Nephron progenitor cell (in vitro differentiated cells): Measurements from ENCODE around the gene MYO1D.

Source experiments
- DNase-seq: peaks from one replicate; pipeline ENCODE4 v3.0.0; 2021
- H3K27ac Mint-ChIP-seq: 2 replicates; pipeline ENCODE4 v1.8.0; 2021; ENCODE audit warnings: mild to moderate bottlenecking, moderate library complexity, mixed read lengths
- H3K27me3 Mint-ChIP-seq: 2 replicates; pipeline ENCODE4 v1.8.0; 2021; ENCODE audit warnings: mild to moderate bottlenecking, low read depth, mixed read lengths; ENCODE audit not compliant: poor library complexity
- H3K36me3 Mint-ChIP-seq: 2 replicates; pipeline ENCODE4 v1.8.0; 2021; ENCODE audit warnings: low read depth, mixed read lengths
- H3K4me1 Mint-ChIP-seq: 2 replicates; pipeline ENCODE4 v1.8.0; 2021; ENCODE audit warnings: mixed read lengths
- H3K4me3 Mint-ChIP-seq: 2 replicates; pipeline ENCODE4 v1.8.0; 2021; ENCODE audit warnings: mild to moderate bottlenecking, moderate library complexity, mixed read lengths
- H3K9me3 Mint-ChIP-seq: 2 replicates; pipeline ENCODE4 v1.8.0; 2021; ENCODE audit warnings: mild to moderate bottlenecking, moderate library complexity, mixed read lengths
- CTCF ChIP-seq: fragments of 200-600 bp; sonication (generic); IDR thresholded peaks from 2 replicates; pipeline ENCODE4 v1.5.0; 2021; ENCODE audit warnings: antibody characterized with exemption

Gene MYO1D

GRCh38 chr17:32870027-32870670 lies 6.8 kb downstream of the MYO1D start:
- H3K4me1 Mint-ChIP-seq: peaks cover 20% of the 10 kb centered on the region
- no peak for TF ChIP-seq CTCF
- H3K9me3 Mint-ChIP-seq: no peaks in the 10 kb centered on the region
- H3K4me3 Mint-ChIP-seq: no peak overlapping the region
- no peaks in the 10 kb centered on the region for H3K36me3 Mint-ChIP-seq
- H3K27ac Mint-ChIP-seq: no peak overlapping the region
- no peak for DNase-seq
- peaks cover 10% of the 10 kb centered on the region for H3K27me3 Mint-ChIP-seq

- Mint-ChIP-seq H3K4me1 (peaks cover 20% of the 10 kb centered on the region), H3K27me3 (peaks cover 4% of the 10 kb centered on the region)
Observed at GRCh38 chr17:32869345-32870026, 7.4 kb downstream of the MYO1D start.

GRCh38 chr17:32865141-32865540 lies 11.8 kb downstream of the MYO1D start:
- no peak for TF ChIP-seq CTCF
- no peak for DNase-seq
- Mint-ChIP-seq H3K4me3 (no peak overlapping the region), H3K27me3 (no peaks in the 10 kb centered on the region), H3K9me3 (no peaks in the 10 kb centered on the region), H3K27ac (no peak overlapping the region), H3K4me1 (peaks cover 11% of the 10 kb centered on the region), H3K36me3 (no peaks in the 10 kb centered on the region)

More at GRCh38 chr17:32869345-32870026, 7.4 kb downstream of the MYO1D start:
- Mint-ChIP-seq H3K27ac (no peak overlapping the region), H3K36me3 (no peaks in the 10 kb centered on the region), H3K9me3 (no peaks in the 10 kb centered on the region), H3K4me3 (no peak overlapping the region)
- DNase-seq: no peak
- TF ChIP-seq CTCF: no peak

GRCh38 chr17:32863559-32863958 lies 13.4 kb downstream of the MYO1D start:
- Mint-ChIP-seq H3K27me3 (peaks cover 4% of the 10 kb centered on the region), H3K27ac (no peak overlapping the region), H3K4me1 (no peaks in the 10 kb centered on the region), H3K4me3 (no peak overlapping the region), H3K36me3 (no peaks in the 10 kb centered on the region), H3K9me3 (no peaks in the 10 kb centered on the region)
- DNase-seq: no peak
- no peak for TF ChIP-seq CTCF

GRCh38 chr17:32862940-32863339 lies 14.0 kb downstream of the MYO1D start:
- no peak overlapping the region for H3K4me3 Mint-ChIP-seq
- H3K36me3 Mint-ChIP-seq: no peaks in the 10 kb centered on the region
- DNase-seq: no peak
- no peaks in the 10 kb centered on the region for H3K9me3 Mint-ChIP-seq
- H3K4me1 Mint-ChIP-seq: no peaks in the 10 kb centered on the region
- no peak for TF ChIP-seq CTCF
- H3K27me3 Mint-ChIP-seq: peaks cover 4% of the 10 kb centered on the region
- no peak overlapping the region for H3K27ac Mint-ChIP-seq

GRCh38 chr17:32861981-32862380 lies 14.9 kb downstream of the MYO1D start:
- H3K9me3 Mint-ChIP-seq: no peaks in the 10 kb centered on the region
- no peak overlapping the region for H3K4me3 Mint-ChIP-seq
- no peak for DNase-seq
- no peak overlapping the region for H3K27ac Mint-ChIP-seq
- H3K36me3 Mint-ChIP-seq: no peaks in the 10 kb centered on the region
- no peaks in the 10 kb centered on the region for H3K4me1 Mint-ChIP-seq
- peaks cover 7% of the 10 kb centered on the region for H3K27me3 Mint-ChIP-seq
- no peak for TF ChIP-seq CTCF
